ENCODE results near the gene BAZ1A.

The BAZ1A gene

DNA sequence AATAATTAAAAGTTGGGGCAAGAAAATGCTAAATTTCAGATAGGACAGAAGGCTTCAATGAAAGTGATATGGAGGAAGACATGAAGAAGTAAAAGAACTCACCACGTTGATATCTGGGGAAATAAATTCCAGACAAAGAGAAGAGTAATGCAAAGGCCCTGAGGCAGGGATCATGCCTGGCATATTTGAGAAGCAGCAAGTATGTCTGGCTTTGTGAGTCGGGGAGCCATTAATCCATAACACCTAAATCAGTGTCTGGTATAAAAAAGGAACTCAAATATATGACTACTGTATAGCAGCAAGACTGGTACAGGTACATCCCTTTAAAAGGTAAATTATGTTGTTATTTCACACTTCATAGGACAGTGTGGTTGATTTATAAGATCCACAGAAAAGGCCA is 16.4 kb downstream of the BAZ1A start:
- H3K9me3 ChIP-seq (replicated peaks in 1 of 11): no peaks in the 10 kb centered on the region; a peak in 1 of 22 replicates
- no peak overlapping the region for H3K27ac ChIP-seq
- peaks cover 15 to 100% (median 86%) of the 10 kb centered on the region in 11 experiments; a peak in 21 of 22 replicates for H4K20me1 ChIP-seq
- no peaks in the 10 kb centered on the region for H3K27me3 ChIP-seq
- TF ChIP-seq Cebpa-rat (IDR thresholded peaks at IDR 0.05): no peak
- no peak overlapping the region for H3K9ac ChIP-seq
- H3K4me1 ChIP-seq: peaks cover 0 to 25% (median 17%) of the 10 kb centered on the region in 10 experiments; a peak in 16 of 20 replicates
- H3K4me3 ChIP-seq: no peak overlapping the region
- H3K4me2 ChIP-seq: 0 out of 22 replicates have a peak overlapping the region, but pooled peaks of 1 of the 11 experiments have one; percentile 61
- H3K36me3 ChIP-seq: peaks cover 46 to 100% (median 93%) of the 10 kb centered on the region in 11 experiments

DNA sequence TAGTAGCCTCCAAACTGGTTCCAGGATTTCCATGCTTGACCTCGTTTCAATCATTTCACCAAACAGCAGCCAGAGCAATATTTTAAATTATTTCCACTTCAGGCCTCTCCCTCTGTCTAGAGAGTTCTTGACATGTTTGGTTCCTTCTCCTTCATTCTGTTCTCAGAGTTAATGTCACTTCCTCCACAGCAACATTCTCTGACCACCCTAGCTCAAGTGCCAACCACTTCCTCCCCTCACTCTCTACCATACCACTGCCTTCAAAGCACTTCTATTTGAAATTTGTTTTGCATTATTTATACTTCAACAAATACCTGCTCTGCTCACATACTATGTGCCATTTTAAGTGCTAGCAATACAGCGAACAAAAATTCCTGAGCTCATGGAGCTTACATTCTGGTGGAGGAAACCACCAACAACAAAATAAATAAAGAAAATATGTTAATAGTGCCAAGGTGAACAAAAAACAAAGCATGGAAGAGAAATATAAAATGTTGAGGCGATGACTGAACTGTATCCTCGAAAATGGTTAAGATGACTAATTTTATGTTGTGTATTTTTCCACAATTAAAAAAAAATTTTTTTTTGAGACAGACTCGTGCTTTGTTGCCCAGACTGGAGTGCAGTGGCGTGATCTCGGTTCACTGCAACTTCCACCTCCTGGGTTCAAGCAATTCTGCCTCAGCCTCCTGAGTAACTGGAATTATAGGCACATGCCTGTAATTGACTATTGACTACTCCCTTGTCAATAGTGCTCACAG is 17.3 kb downstream of the BAZ1A start:
- Histone ChIP-seq H3K36me3 (peaks cover 55 to 100% (median 96%) of the 10 kb centered on the region in 11 experiments), H3K4me2 (peak overlapping the region in 9 of 11 experiments; percentile 0 to 71 (median 58); a peak in 12 of 22 replicates)

DNA sequence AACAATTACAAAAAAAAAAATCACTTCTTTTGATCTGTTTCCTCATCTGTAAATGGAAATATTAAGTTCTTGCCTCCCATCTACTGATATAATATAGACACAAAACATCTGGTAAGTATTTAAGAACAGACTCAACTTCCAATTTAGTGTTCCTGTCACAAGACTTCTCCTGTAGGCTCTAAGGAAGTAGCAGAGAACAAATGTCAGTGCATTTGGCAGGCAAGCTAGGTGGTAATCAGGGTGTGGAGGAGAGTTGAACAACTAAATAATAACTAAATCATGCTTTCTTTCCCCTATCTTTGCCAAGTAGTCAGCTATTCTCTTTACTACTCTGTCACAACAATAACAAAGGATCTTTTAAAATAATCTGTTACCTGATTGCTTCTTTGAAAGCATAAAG is 22.1 kb downstream of the BAZ1A start:
- Histone ChIP-seq H3K4me3 (no peak overlapping the region), H3K27me3 (no peaks in the 10 kb centered on the region), H3K9me3 (replicated peaks in 1 of 11) (no peaks in the 10 kb centered on the region), H3K9ac (no peak overlapping the region), H4K20me1 (peaks cover 0 to 100% (median 84%) of the 10 kb centered on the region in 11 experiments; a peak in 21 of 22 replicates), H3K4me2 (no peak overlapping the region; a peak in 1 of 22 replicates), H3K4me1 (peaks cover 0 to 26% (median 12%) of the 10 kb centered on the region in 10 experiments; a peak in 16 of 20 replicates), H3K36me3 (peaks cover 66 to 100% (median 98%) of the 10 kb centered on the region in 11 experiments), H3K27ac (no peak overlapping the region)
- TF ChIP-seq Cebpa-rat (IDR thresholded peaks at IDR 0.05): no peak

More for the DNA sequence above, 17.3 kb downstream of the BAZ1A start:
- H3K4me3 ChIP-seq: no peak overlapping the region
- H3K27ac ChIP-seq: peak overlapping the region in 5 of 11 experiments; percentile 10 to 55 (median 36); a peak in 6 of 22 replicates
- H3K9ac ChIP-seq: 0 out of 22 replicates have a peak overlapping the region, but pooled peaks of 1 of the 11 experiments have one; percentile 15
- H3K27me3 ChIP-seq: no peaks in the 10 kb centered on the region
- H4K20me1 ChIP-seq: peaks cover 7 to 100% (median 86%) of the 10 kb centered on the region in 11 experiments; a peak in 21 of 22 replicates
- H3K9me3 ChIP-seq (replicated peaks in 1 of 11): no peaks in the 10 kb centered on the region; a peak in 1 of 22 replicates
- no peak for TF ChIP-seq Cebpa-rat (IDR thresholded peaks at IDR 0.05)
- peaks cover 0 to 26% (median 17%) of the 10 kb centered on the region in 10 experiments; a peak in 16 of 20 replicates for H3K4me1 ChIP-seq

DNA sequence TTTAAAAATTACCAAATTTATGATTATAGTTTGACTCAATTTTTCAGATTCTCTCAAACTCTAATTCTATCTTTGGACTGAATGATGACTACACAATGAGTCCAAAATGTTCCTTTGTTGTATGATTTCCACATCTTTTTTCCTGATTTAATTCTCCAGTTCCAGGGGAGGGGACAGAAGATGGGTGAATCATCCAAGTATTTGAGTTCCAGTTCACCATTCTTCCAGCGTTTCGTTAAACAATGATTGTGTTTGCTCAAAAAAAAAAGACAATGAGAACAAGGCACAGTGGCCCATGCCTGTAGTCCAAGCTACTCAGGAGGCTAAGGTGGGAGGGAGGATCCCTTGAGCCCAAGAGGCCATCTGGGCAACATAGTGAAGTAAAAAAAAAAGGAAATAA is 23.8 kb downstream of the BAZ1A start:
- H3K36me3 ChIP-seq: peaks cover 82 to 100% (median 99%) of the 10 kb centered on the region in 11 experiments
- no peaks in the 10 kb centered on the region for H3K9me3 ChIP-seq (replicated peaks in 1 of 11)
- H3K27me3 ChIP-seq: no peaks in the 10 kb centered on the region
- H3K4me3 ChIP-seq: no peak overlapping the region
- H3K9ac ChIP-seq: no peak overlapping the region
- H4K20me1 ChIP-seq: peaks cover 0 to 100% (median 92%) of the 10 kb centered on the region in 11 experiments; a peak in 19 of 22 replicates
- peaks cover 0 to 13% (median 0%) of the 10 kb centered on the region in 10 experiments; a peak in 1 of 20 replicates for H3K4me1 ChIP-seq
- H3K4me2 ChIP-seq: no peak overlapping the region
- no peak overlapping the region for H3K27ac ChIP-seq
- TF ChIP-seq Cebpa-rat (IDR thresholded peaks at IDR 0.05): no peak

DNA sequence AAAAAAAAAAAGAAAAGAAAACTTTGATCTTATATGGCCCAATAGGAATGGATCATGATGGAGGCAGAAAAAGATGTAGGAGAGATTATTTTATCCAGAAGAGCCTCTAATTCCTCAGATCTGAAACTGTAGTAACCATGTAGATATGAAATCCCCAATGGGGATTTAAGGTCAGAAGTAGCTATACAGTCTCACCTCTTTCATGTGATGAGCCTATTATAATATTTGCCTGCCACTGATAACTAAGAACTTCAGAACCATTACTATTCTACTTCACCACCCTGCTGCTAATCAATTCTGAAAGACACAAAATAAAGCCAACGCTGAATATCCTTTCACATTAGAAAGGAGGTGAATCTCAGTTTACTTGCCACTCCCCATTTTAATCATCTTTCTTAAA is 29.3 kb downstream of the BAZ1A start:
- Histone ChIP-seq H3K27ac (no peak overlapping the region), H3K9ac (no peak overlapping the region), H4K20me1 (peaks cover 4 to 84% (median 80%) of the 10 kb centered on the region in 11 experiments; a peak in 20 of 22 replicates), H3K9me3 (replicated peaks in 1 of 11) (peaks cover 0 to 9% (median 0%) of the 10 kb centered on the region in 11 experiments; a peak in 5 of 22 replicates), H3K36me3 (peaks cover 51 to 100% (median 92%) of the 10 kb centered on the region in 11 experiments), H3K4me2 (no peak overlapping the region), H3K27me3 (no peaks in the 10 kb centered on the region), H3K4me1 (peaks cover 0 to 19% (median 9%) of the 10 kb centered on the region in 10 experiments; a peak in 15 of 20 replicates), H3K4me3 (no peak overlapping the region)
- no peak for TF ChIP-seq Cebpa-rat (IDR thresholded peaks at IDR 0.05)

DNA sequence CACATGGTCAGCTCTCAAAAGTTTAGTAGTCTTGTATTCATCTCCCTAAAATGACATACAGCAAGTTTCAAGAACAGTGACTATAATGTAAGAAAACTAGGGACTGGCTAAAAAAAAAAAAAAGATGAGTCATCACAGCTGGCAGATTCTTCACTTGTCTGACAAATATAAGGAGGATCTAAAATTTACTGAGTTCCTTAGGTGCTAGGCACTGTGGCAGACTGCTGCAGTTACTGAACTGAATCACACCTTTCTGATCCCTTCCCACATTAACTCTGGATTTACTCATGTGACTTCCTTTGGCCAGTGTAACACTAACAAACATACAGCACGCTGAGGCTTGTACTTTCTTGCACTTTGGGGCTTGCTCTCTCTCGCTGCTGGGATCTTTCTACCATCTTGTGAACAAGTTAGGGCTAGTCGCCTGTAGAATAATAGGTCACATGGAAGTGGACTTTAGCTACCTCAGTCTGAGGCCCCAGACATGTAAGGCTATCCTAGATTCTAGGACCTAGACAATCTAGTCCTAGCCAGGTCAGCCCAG is 32.1 kb downstream of the BAZ1A start:
- peaks cover 4 to 78% (median 73%) of the 10 kb centered on the region in 11 experiments; a peak in 19 of 22 replicates for H4K20me1 ChIP-seq
- H3K9me3 ChIP-seq (replicated peaks in 1 of 11): peaks cover 0 to 9% (median 0%) of the 10 kb centered on the region in 11 experiments; a peak in 5 of 22 replicates
- H3K27ac ChIP-seq: peak overlapping the region in 10 of 11 experiments; percentile 16 to 65 (median 34); a peak in 16 of 22 replicates
- H3K27me3 ChIP-seq: no peaks in the 10 kb centered on the region
- H3K9ac ChIP-seq: peak overlapping the region in 1 of 11 experiments; percentile 16; a peak in 3 of 22 replicates
- H3K36me3 ChIP-seq: peaks cover 35 to 96% (median 86%) of the 10 kb centered on the region in 11 experiments
- peaks cover 0 to 20% (median 13%) of the 10 kb centered on the region in 10 experiments; a peak in 15 of 20 replicates for H3K4me1 ChIP-seq
- no peak for TF ChIP-seq Cebpa-rat (IDR thresholded peaks at IDR 0.05)
- no peak overlapping the region for H3K4me3 ChIP-seq
- H3K4me2 ChIP-seq: peak overlapping the region in 7 of 11 experiments; percentile 11 to 69 (median 49); a peak in 14 of 22 replicates

DNA sequence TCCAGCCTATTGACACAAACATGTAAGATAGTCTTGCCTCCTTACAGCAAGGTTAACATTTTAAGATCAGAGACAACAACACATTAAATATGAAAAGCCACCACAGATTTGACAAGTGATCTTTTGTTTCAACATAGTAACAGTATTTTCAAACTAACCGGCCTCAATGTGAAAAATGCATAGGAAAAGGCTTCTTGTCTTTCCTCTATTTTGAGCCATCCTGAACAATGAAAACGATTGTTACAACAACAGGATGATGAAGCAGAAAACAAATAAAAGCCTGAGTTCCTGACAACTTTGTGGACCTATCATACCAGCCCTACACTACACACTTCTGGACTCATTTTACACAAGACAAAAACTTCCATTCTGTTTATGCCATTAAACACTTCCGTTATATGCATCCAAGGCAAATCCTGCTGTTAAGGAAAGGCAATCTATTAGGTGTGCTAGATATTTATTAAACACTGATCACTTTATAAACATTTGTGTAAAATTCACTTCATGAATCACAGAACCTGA is 37.3 kb downstream of the BAZ1A start:
- no peak overlapping the region for H3K9ac ChIP-seq
- H3K27ac ChIP-seq: peak overlapping the region in 4 of 11 experiments; percentile 12 to 42 (median 24); a peak in 5 of 22 replicates
- H3K4me1 ChIP-seq: peaks cover 13 to 52% (median 31%) of the 10 kb centered on the region in 10 experiments
- no peaks in the 10 kb centered on the region for H3K9me3 ChIP-seq (replicated peaks in 1 of 11)
- H3K4me3 ChIP-seq: no peak overlapping the region
- H3K36me3 ChIP-seq: peaks cover 15 to 80% (median 55%) of the 10 kb centered on the region in 11 experiments
- no peak for TF ChIP-seq Cebpa-rat (IDR thresholded peaks at IDR 0.05)
- peaks cover 0 to 88% (median 76%) of the 10 kb centered on the region in 11 experiments; a peak in 20 of 22 replicates for H4K20me1 ChIP-seq
- no peaks in the 10 kb centered on the region for H3K27me3 ChIP-seq
- H3K4me2 ChIP-seq: no peak overlapping the region

DNA sequence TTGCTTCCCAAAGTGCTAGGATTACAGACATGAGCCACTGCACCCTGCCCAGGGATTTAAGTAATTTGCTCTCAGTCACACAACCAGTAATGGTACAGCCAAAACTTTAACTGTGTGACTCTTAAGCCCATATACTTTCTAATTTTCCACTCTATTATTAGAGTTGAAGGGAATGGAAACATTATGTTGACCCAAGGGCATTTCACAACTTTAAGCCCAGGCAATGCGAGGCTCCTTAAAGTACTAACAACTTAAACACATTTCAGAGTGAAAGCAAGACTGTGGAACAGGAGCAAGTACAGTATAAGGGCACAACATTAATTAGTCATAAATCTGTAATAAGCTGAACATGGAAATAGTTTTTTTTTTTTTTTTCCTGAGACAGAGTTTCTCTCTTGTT is 39.8 kb downstream of the BAZ1A start:
- Histone ChIP-seq H3K9me3 (replicated peaks in 1 of 11) (no peaks in the 10 kb centered on the region), H3K27me3 (no peaks in the 10 kb centered on the region), H3K4me2 (peak overlapping the region in 6 of 11 experiments; percentile 11 to 48 (median 34); a peak in 6 of 22 replicates), H3K9ac (no peak overlapping the region), H3K36me3 (peaks cover 3 to 76% (median 49%) of the 10 kb centered on the region in 11 experiments; a peak in 20 of 22 replicates), H3K4me3 (no peak overlapping the region), H3K4me1 (peaks cover 13 to 55% (median 31%) of the 10 kb centered on the region in 10 experiments), H4K20me1 (peaks cover 10 to 87% (median 73%) of the 10 kb centered on the region in 11 experiments; a peak in 20 of 22 replicates), H3K27ac (peak overlapping the region in 6 of 11 experiments; percentile 25 to 74 (median 64); a peak in 5 of 22 replicates)
- TF ChIP-seq Cebpa-rat (IDR thresholded peaks at IDR 0.05): no peak

Measured in BLaER1 treated with 17β-estradiol and CSF1 and Interleukin-3, amounts not matched to agents 10 nM and 100 nM (cell line).